BLaER1 (cell line): ENCODE data around the gene ANO3.

Experiments used
- H3K27ac ChIP-seq: shearing (Covaris generic); formaldehyde crosslinking; 2 replicates; pipeline ENCODE4 v1.8.1; 2022
- H3K27me3 ChIP-seq: shearing (Covaris generic); formaldehyde crosslinking; 2 replicates; pipeline ENCODE4 v1.8.1; 2022
- H3K36me3 ChIP-seq: shearing (Covaris generic); formaldehyde crosslinking; 2 replicates; pipeline ENCODE4 v1.8.1; 2022
- H3K4me1 ChIP-seq: shearing (Covaris generic); formaldehyde crosslinking; 2 replicates; pipeline ENCODE4 v1.8.1; 2022
- H3K4me2 ChIP-seq: shearing (Covaris generic); formaldehyde crosslinking; 2 replicates; pipeline ENCODE4 v1.8.1; 2022
- H3K4me3 ChIP-seq: shearing (Covaris generic); formaldehyde crosslinking; 2 replicates; pipeline ENCODE4 v1.8.1; 2022
- H3K9ac ChIP-seq: shearing (Covaris generic); formaldehyde crosslinking; 2 replicates; pipeline ENCODE4 v1.8.1; 2022
- H3K9me3 ChIP-seq: shearing (Covaris generic); formaldehyde crosslinking; 2 replicates; pipeline ENCODE4 v1.8.1; 2022
- H4K20me1 ChIP-seq: shearing (Covaris generic); formaldehyde crosslinking; 2 replicates; pipeline ENCODE4 v1.8.1; 2022
- Cebpa-rat ChIP-seq: shearing (Covaris generic); IDR thresholded peaks from 2 replicates; pipeline ENCODE4 v1.8.1; 2022

ANO3 gene

DNA sequence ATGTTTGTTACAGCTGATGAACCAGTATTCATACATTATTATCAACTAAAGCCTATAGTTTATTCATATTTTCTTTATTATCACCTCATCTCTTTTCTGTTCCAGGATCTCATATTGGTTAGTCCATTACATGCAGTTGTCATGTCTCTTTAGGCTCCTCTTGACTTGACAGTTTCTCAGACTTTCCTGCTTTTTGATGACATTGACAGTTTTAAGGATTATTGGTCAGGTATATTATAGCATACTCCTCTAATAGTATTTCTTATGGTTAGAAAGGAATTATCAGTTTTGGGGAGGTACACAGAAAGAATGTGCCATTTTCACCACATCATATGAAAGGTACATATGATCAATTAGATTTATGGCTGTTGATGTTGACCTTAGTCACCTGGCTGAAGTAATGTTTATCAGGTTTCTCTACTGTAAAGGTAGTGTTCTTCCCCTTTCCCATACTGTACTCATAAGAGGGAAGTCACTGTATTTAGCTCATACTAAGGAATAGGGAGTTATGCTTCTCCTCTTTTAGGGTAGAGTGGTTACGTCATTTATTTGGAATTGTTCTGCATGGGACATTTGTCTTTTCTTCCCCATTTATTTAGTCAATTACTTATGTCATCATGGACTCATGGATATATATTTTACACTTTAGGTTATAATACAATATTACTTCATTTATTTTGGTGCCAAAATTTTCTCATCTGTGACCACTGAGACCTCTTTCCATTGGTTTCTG, 9.4 kb upstream of the ANO3 start:
- no peaks in the 10 kb centered on the region for H3K9me3 ChIP-seq
- no peak overlapping the region for H3K27ac ChIP-seq
- TF ChIP-seq Cebpa-rat = no peak

DNA sequence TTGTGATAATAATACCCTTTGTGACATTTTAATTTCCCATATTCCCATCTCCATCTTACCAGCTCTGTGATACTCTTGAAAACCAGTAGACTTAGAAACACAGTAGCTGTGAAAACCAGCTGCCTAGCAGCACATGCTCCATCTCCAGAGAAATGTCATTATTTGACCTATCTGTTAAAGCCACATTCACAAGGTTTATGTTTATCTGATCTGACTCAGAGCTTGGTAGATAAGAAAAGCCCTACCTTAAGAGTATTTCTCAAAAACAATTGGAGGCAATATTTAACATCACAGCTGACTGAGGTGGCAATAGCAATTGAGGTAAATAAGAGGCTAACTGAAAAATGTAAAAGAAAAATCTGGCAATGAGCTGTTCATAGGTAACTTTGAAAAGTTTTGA, 8.1 kb upstream of the ANO3 start:
- H4K20me1 ChIP-seq = no peaks in the 10 kb centered on the region
- H3K27ac ChIP-seq = no peak overlapping the region
- H3K36me3 ChIP-seq = no peaks in the 10 kb centered on the region
- H3K4me1 ChIP-seq = no peaks in the 10 kb centered on the region
- H3K4me3 ChIP-seq = no peak overlapping the region
- H3K27me3 ChIP-seq = no peaks in the 10 kb centered on the region
- no peak overlapping the region for H3K4me2 ChIP-seq
- H3K9me3 ChIP-seq = no peaks in the 10 kb centered on the region
- TF ChIP-seq Cebpa-rat = no peak
- H3K9ac ChIP-seq = no peak overlapping the region

More for the DNA sequence above, 9.4 kb upstream of the ANO3 start:
- Histone ChIP-seq H3K4me2 (no peak overlapping the region), H4K20me1 (no peaks in the 10 kb centered on the region), H3K27me3 (no peaks in the 10 kb centered on the region), H3K4me1 (no peaks in the 10 kb centered on the region), H3K9ac (no peak overlapping the region), H3K36me3 (no peaks in the 10 kb centered on the region), H3K4me3 (no peak overlapping the region)

DNA sequence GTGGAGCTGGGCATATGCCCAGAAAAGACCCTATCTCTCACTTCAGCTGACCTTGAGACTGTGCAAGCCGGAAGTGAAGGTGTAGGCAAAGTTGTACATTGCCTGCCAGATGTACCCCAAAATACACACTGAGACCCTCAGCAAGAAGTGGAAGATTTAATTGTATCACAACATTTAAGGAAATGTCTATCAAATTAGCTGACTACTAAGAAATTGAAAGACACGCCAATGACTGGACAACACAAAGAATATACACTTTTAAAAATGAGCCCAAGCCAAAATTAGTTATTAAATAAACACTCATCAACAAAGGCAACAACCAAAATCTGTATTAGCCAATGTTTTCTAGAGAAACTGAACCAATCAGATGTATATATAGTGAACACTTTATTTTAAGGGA, 7.7 kb upstream of the ANO3 start:
- TF ChIP-seq Cebpa-rat = no peak
- Histone ChIP-seq H3K4me1 (no peaks in the 10 kb centered on the region), H4K20me1 (no peaks in the 10 kb centered on the region), H3K27ac (no peak overlapping the region), H3K9me3 (no peaks in the 10 kb centered on the region), H3K27me3 (no peaks in the 10 kb centered on the region), H3K4me3 (no peak overlapping the region), H3K4me2 (no peak overlapping the region), H3K36me3 (no peaks in the 10 kb centered on the region), H3K9ac (no peak overlapping the region)

DNA sequence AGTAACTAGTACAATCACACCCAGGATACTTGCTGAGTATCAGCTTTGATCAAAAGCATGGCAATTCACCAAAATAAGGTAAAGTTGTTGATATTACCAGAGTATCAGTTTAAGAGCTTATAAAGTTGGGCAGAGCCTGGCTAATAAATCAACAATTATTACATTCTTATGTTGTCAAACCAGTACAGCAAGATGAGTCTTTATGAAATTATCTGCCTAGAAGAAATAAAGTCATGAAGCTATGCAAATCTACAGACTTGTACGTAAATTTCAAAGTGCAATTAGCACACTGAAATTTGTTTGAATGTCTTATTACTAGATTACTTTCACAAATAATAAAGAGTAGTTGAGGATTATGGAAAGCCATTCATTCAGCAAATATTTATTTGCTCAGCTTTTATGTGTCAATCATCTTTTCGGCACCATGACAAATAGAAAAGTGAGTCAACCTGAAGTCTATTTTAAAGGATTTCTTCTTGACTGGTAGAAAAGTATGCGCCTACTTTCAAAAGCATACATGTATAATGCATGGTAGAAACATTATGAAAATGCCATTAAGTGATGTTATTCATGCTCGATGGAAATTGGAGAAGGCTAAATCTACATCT, 5.0 kb upstream of the ANO3 start:
- H3K27ac ChIP-seq = no peak overlapping the region
- H4K20me1 ChIP-seq = no peaks in the 10 kb centered on the region
- no peak for TF ChIP-seq Cebpa-rat
- no peaks in the 10 kb centered on the region for H3K36me3 ChIP-seq
- no peaks in the 10 kb centered on the region for H3K4me1 ChIP-seq
- no peaks in the 10 kb centered on the region; the same call in 1 of the 2 replicates for H3K9me3 ChIP-seq
- H3K4me3 ChIP-seq = no peak overlapping the region
- H3K9ac ChIP-seq = no peak overlapping the region
- no peak overlapping the region for H3K4me2 ChIP-seq
- H3K27me3 ChIP-seq = no peaks in the 10 kb centered on the region

DNA sequence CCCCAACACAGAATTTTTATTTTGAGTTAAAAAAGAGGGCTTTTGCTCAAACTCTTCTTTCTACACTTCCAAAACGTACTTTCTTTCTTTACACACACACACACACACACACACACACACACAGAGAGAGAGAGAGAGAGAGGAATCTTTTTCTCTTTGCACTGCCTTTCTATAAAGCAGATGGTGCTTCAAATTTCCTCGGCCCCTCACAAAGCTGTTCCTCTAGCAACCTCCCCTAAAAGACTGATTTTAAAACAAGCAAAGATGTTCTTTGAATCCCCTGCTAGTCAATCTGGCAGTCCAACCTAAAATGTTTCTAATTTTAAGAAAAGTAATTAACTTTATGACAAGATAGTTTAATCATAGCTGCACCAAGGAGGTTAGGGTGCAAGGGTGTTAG, 2.7 kb upstream of the ANO3 start:
- no peak for TF ChIP-seq Cebpa-rat
- Histone ChIP-seq H3K36me3 (no peaks in the 10 kb centered on the region), H3K4me2 (no peak overlapping the region), H3K9ac (no peak overlapping the region), H4K20me1 (no peaks in the 10 kb centered on the region), H3K9me3 (no peaks in the 10 kb centered on the region; the same call in 1 of the 2 replicates), H3K4me1 (no peaks in the 10 kb centered on the region), H3K27me3 (no peaks in the 10 kb centered on the region), H3K27ac (no peak overlapping the region), H3K4me3 (no peak overlapping the region)

DNA sequence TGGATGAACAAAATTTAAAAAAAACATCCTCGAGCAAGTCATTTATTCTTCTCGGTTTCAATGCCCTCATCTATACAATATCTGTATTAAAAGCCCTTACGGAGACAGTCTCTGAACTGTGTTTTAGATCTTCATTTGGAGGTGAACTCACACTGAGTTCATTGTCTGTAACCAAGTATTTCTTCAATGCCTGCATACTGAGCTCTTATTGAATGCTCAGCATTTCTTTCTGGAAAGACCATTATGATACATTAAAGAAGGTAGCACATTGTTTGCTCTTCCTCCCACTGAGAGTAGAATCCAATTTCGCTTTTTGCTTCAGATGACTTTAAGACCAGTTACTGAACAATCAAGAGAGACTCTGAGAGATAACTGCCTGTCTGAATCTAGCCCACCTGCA, 1.7 kb upstream of the ANO3 start:
- no peak overlapping the region for H3K9ac ChIP-seq
- H3K4me2 ChIP-seq = no peak overlapping the region
- no peak for TF ChIP-seq Cebpa-rat
- no peaks in the 10 kb centered on the region for H4K20me1 ChIP-seq
- H3K4me3 ChIP-seq = no peak overlapping the region
- no peaks in the 10 kb centered on the region for H3K36me3 ChIP-seq
- no peaks in the 10 kb centered on the region for H3K4me1 ChIP-seq
- no peaks in the 10 kb centered on the region for H3K27me3 ChIP-seq
- no peak overlapping the region for H3K27ac ChIP-seq
- H3K9me3 ChIP-seq = no peaks in the 10 kb centered on the region; the same call in 1 of the 2 replicates

DNA sequence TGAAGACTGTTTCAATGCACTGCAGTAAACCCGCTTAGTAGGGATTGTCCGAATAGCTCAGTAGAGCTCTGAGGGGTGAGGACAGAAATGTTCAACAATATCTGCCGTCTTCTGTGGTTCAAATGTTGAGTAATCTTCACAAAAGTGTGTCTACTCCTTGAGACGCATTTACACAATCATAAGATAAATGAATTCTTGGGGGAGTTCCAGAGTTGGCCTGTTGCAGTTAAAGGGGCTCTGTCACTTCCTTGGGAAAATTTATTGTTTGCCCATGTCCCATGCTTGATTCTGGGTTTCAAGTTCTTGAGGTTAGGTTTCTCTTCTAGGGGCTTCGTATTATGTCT, 614 bp downstream of the ANO3 start:
- Histone ChIP-seq H3K4me1 (peaks cover 8% of the 10 kb centered on the region), H3K27ac (no peak overlapping the region), H3K9ac (no peak overlapping the region), H3K36me3 (no peaks in the 10 kb centered on the region), H3K27me3 (no peaks in the 10 kb centered on the region), H4K20me1 (no peaks in the 10 kb centered on the region), H3K4me2 (no peak overlapping the region), H3K9me3 (no peaks in the 10 kb centered on the region; the same call in 1 of the 2 replicates), H3K4me3 (no peak overlapping the region)
- no peak for TF ChIP-seq Cebpa-rat

DNA sequence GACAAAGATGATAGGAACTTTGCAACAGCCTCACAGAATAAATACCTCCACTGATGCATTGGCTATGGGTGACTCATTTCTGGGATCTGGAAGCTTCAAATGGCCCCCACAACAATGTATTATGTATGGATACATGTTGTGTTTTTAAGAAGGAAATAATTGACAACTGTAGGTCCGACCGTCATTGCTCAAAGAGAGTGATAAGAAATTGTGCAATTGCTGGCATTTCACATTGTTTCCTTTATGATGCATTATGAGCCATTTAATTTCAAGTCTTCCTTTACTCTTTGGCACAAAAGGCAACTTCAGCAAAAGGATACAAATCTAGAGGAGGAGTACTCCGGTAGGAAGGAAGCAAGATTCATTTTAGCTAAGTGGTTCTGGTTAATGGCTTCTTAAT, 2.0 kb downstream of the ANO3 start:
- TF ChIP-seq Cebpa-rat = no peak
- Histone ChIP-seq H3K4me3 (no peak overlapping the region), H3K4me1 (peaks cover 8% of the 10 kb centered on the region), H3K9me3 (peaks cover 9% of the 10 kb centered on the region; the same call in 1 of the 2 replicates), H3K27me3 (no peaks in the 10 kb centered on the region), H4K20me1 (no peaks in the 10 kb centered on the region), H3K36me3 (no peaks in the 10 kb centered on the region), H3K9ac (no peak overlapping the region), H3K4me2 (no peak overlapping the region), H3K27ac (no peak overlapping the region)

DNA sequence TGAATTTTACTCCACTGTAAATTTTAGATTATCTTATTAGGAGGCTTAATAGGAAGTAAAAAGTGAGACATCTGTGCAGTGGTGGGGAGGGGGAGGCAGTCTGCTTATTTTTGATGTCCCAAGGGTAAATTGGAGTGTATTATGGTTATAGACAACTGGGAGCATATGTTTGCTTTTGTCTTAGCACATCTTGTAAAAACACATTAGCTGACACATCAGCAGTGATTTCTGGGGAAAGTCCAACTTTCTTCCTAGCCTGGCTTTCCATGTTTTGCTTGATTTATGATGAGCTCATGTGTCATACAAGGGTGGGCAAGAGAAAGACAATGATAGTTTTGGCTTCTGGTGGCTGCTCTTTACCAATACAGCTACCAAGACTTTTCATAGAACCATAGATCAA, 4.0 kb downstream of the ANO3 start:
- Histone ChIP-seq H3K9me3 (peaks cover 9% of the 10 kb centered on the region; the same call in 1 of the 2 replicates), H3K36me3 (no peaks in the 10 kb centered on the region), H3K4me2 (peak overlapping the region; percentile 35), H3K4me3 (no peak overlapping the region), H3K27ac (no peak overlapping the region), H4K20me1 (no peaks in the 10 kb centered on the region), H3K27me3 (no peaks in the 10 kb centered on the region), H3K4me1 (peaks cover 8% of the 10 kb centered on the region), H3K9ac (no peak overlapping the region)
- TF ChIP-seq Cebpa-rat = no peak

DNA sequence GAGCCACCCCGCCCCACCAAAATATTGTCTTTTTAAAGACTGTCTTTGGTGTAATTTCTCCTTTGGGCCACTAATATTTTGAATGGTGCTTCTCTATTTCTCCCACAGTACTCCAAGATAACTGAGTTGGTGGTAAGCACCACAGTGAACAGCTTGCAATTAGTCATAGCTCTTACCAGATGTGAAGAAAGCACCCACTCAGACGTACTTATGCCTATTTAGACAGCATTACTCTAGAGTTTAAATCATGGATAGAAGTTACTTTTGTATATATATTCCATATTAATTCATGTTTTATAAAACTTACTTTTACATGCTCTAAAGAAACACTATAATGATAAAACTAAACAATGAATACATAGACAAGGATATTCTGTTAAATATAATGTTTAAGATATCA, 12.7 kb downstream of the ANO3 start:
- Histone ChIP-seq H3K4me1 (no peaks in the 10 kb centered on the region), H3K4me3 (no peak overlapping the region), H3K9me3 (no peaks in the 10 kb centered on the region), H4K20me1 (no peaks in the 10 kb centered on the region), H3K9ac (no peak overlapping the region), H3K27ac (no peak overlapping the region), H3K36me3 (no peaks in the 10 kb centered on the region), H3K4me2 (no peak overlapping the region), H3K27me3 (no peaks in the 10 kb centered on the region)
- no peak for TF ChIP-seq Cebpa-rat
